ENCODE results near the gene LGALS16.
"Not testable (repeated sequence)": the region's sequence is repeated elsewhere in the genome, so short reads cannot be mapped to it uniquely, and the experiment has no call there.

LGALS16 gene

DNA sequence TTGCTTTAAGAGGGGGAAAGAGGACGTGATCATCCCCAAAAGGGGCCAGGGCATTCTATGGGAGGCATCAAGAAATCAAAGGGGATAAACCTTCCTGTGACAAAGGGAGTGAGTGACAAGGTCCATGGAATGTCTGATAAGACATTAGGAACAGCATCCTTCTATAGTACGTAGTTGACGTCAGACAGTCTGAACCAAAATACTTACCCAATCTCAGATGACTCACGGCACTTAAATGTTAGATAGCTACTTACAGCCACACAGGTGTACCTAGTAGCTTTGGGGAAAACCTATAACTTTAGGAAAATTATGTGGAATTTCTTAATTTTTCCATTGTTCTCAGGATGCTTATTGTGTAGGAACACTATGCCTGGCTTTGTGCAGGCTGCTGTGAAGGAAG lies 4.9 kb downstream of the LGALS16 start:
- FAIRE-seq (no peak), DNase-seq (ENCODE audit: insufficient read length, low spot score) (no peak)
- TF ChIP-seq, protein P1, sequence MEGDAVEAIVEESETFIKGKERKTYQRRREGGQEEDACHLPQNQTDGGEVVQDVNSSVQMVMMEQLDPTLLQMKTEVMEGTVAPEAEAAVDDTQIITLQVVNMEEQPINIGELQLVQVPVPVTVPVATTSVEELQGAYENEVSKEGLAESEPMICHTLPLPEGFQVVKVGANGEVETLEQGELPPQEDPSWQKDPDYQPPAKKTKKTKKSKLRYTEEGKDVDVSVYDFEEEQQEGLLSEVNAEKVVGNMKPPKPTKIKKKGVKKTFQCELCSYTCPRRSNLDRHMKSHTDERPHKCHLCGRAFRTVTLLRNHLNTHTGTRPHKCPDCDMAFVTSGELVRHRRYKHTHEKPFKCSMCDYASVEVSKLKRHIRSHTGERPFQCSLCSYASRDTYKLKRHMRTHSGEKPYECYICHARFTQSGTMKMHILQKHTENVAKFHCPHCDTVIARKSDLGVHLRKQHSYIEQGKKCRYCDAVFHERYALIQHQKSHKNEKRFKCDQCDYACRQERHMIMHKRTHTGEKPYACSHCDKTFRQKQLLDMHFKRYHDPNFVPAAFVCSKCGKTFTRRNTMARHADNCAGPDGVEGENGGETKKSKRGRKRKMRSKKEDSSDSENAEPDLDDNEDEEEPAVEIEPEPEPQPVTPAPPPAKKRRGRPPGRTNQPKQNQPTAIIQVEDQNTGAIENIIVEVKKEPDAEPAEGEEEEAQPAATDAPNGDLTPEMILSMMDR (IDR thresholded peaks at IDR 0.05; ENCODE audit: insufficient read depth, missing control alignments), result no peak

DNA sequence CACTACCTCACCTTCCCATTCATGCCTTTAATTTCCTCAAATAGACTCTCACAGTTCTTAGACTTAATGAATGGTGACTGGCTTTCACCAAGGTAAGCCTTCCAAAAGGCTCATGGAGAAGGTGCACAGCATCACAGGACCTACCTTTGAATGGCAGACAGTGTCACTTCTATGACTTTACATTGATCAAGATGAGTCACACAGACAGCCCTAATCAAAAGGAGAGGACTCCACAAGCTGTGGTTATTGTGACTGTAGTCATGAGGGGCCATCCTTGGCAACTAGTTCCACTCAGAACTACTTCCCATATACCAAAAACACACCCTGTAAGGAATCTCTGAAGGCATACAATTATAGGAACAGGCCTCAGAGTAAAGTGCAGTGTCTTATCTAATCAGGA lies 5.9 kb downstream of the LGALS16 start:
- TF ChIP-seq, protein P1 (IDR thresholded peaks at IDR 0.05; ENCODE audit: insufficient read depth, missing control alignments), result no peak
- no peak for DNase-seq (ENCODE audit: insufficient read length, low spot score)
- FAIRE-seq, result no peak

DNA sequence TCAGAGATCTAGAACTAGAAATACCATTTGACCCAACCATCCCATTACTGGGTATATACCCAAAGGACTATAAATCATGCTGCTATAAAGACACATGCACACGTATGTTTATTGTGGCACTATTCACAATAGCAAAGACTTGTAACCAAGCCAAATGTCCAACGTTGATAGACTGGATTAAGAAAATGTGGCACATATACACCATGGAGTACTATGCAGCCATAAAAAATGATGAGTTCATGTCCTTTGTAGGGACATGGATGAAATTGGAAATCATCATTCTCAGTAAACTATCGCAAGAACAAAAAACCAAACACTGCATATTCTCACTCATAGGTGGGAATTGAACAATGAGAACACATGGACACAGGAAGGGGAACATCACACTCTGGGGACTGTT lies 14.1 kb downstream of the LGALS16 start:
- not testable (repeated sequence) for FAIRE-seq

DNA sequence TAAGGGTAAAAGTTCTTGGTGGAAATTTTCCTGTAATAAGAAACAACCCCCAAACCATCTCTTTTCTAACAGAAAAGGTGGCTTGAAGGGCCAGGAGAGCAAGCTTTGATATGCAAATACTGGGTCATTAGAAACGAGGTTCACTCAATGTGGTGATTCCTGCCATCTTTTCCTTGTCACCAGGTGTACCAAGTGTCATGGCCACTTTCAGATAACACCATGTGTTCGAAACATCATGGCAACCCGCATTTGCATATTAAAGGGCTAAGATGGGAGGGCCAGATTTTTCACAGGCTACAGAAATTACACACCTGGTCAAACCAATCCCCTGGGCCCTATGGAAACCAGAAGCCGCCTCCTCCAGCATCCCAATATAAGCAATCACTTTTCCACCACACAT lies 15.3 kb downstream of the LGALS16 start:
- no peak for DNase-seq (ENCODE audit: insufficient read length, low spot score)

More for the DNA sequence above, 14.1 kb downstream of the LGALS16 start:
- DNase-seq (ENCODE audit: insufficient read length, low spot score), result not testable (repeated sequence)

DNA sequence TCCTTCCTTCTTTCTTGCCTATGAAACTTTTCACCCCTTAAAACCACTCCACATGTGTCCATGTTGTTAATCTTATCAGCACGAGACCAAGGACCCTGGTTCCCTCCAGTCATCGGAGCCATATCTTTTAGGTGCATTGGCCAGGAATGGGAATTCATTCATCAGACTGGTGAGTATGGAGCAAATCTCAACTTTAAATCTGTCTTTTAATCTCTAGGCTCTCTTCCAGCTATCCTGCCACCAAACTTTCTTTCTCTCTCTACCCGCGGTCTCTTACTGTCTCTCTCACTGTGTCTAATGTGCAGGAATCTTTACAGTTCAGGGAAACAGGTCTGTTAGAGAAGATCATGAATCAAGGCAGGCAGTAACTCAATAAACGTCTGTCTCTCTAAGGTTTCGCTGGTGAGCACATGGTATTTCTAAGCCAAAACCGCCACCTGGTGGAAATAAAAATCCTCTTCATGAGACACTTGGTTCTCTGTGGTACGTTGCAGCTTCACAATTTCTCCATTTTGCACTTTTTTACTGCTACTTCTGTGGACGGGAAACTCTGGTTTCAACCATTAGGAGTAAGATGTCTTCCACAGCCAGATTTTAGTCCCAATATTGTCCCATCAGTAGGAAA lies 16.1 kb downstream of the LGALS16 start:
- TF ChIP-seq, protein P1 (IDR thresholded peaks at IDR 0.05; ENCODE audit: insufficient read depth, missing control alignments), result peak; percentile 59
- DNase-seq (ENCODE audit: insufficient read length, low spot score) (no peak), FAIRE-seq (no peak)

More for the DNA sequence above, 15.3 kb downstream of the LGALS16 start:
- TF ChIP-seq, protein P1 (IDR thresholded peaks at IDR 0.05; ENCODE audit: insufficient read depth, missing control alignments), result no peak
- FAIRE-seq, result no peak

DNA sequence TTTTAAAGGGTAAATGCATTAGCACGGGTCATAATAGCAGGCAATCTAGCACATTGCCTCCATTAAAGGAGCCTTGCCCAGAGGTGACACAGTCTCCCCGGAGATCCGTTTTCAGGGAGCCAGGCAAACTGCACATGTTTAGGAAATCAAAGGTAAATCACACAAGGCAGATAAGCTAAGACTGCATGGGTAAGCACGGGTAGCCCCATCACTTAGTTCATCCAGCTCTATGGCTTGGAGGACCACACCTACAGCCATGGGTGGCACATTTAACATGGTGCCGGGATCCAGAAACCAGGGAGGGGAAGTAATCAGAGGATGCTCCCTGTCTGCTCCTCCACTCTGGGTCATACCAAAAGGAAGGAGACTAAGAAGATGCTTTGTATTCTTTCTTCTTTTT lies 16.8 kb downstream of the LGALS16 start:
- no peak for FAIRE-seq
- DNase-seq (ENCODE audit: insufficient read length, low spot score), result no peak
- TF ChIP-seq, protein P1 (IDR thresholded peaks at IDR 0.05; ENCODE audit: insufficient read depth, missing control alignments), result no peak

DNA sequence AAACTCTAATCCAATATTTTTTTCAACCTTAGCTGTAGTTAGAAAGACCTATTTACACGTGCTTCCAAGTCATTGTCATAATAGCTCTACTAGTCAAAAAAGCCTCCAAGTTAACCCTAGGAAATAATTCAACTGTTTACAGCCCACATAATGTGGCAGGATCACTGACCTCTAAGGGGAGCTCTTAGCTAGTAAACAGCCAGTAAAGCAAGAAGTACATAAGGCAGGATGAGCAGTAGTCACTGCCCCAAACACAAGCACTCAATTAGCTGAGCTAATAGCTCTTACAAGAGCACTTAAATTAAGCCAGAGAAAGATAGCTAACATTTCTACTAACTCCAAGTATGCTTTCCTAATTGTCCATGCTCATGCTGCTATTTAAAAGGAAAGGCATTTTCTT lies 18.1 kb downstream of the LGALS16 start:
- not testable (repeated sequence) for FAIRE-seq; DNase-seq (ENCODE audit: insufficient read length, low spot score)

DNA sequence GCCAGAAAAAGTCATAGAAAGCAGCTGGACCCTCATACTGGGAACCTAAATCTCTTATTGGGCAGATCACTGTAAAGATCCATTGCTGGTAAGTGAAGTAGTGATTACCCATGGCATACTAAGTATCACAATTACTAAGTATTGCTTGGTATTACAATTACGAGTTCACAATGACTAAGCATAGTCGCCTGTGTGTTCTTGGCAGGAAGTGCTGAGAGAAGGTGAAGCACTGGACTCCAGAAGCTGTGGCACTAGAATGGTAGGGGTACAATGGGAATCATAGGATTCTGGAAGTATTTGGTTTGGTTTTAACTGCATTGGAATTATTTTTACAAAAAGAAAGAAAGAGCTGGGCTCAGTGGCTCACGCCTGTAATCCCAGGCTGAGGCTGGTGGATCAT lies 20.3 kb downstream of the LGALS16 start:
- FAIRE-seq, result no peak
- no peak for DNase-seq (ENCODE audit: insufficient read length, low spot score)
- TF ChIP-seq, protein P1 (IDR thresholded peaks at IDR 0.05; ENCODE audit: insufficient read depth, missing control alignments), result no peak

Measured in D721Med (cell line).